Glutamatergic neuron (in vitro differentiated cells): ENCODE measurements around the gene CRYZL1. TPM values are rescaled to one million over a fixed set of nuclear protein-coding genes. Genes with fewer than 3 reads are reported as not detected.

ENCODE experiments used
- DNase-seq: peaks from one replicate; pipeline ENCODE4 v3.0.0; 2022
- H3K27ac Mint-ChIP-seq: one replicate; pipeline ENCODE4 v1.8.0; 2020; ENCODE audit warnings: mild to moderate bottlenecking, mixed read lengths, inconsistent platforms; ENCODE audit not compliant: unreplicated experiment
- H3K27me3 Mint-ChIP-seq: one replicate; pipeline ENCODE4 v1.8.0; 2020; ENCODE audit warnings: mild to moderate bottlenecking, moderate library complexity, mixed read lengths, inconsistent platforms; ENCODE audit not compliant: unreplicated experiment
- H3K36me3 Mint-ChIP-seq: one replicate; pipeline ENCODE4 v1.8.0; 2020; ENCODE audit warnings: mild to moderate bottlenecking, mixed read lengths, inconsistent platforms; ENCODE audit not compliant: unreplicated experiment
- H3K4me1 Mint-ChIP-seq: one replicate; pipeline ENCODE4 v1.8.0; 2020; ENCODE audit warnings: mild to moderate bottlenecking, low read depth, mixed read lengths, inconsistent platforms; ENCODE audit not compliant: unreplicated experiment
- H3K4me3 Mint-ChIP-seq: one replicate; pipeline ENCODE4 v1.8.0; 2020; ENCODE audit warnings: mild to moderate bottlenecking, mixed read lengths, inconsistent platforms; ENCODE audit not compliant: unreplicated experiment
- H3K9me3 Mint-ChIP-seq: one replicate; pipeline ENCODE4 v1.8.0; 2020; ENCODE audit warnings: mild to moderate bottlenecking, moderate library complexity, mixed read lengths, inconsistent platforms; ENCODE audit not compliant: unreplicated experiment
- total RNA-seq: library from RNA; stranded (reverse); fragmentation: NEBNext Ultra II Directional; extraction: Animal tissue kit (Norgen Biotek cat#: 25700); gene quantifications from one replicate; pipeline ENCODE4 v1.2.1, GENCODE V29; 2021; ENCODE audit not compliant: unreplicated experiment
- TF ChIP-seq, protein P1 (sequence below): fragments of 200-600 bp; sonication (generic); IDR thresholded peaks from one replicate; pipeline ENCODE4 v1.5.0; 2021; ENCODE audit not compliant: partially characterized antibody, unreplicated experiment

Gene CRYZL1
- total RNA-seq, 1 donor from 2014 or later = 50.3 TPM

GRCh38 chr21:33685613-33686197 is 44.2 kb upstream of the CRYZL1 start:
- H3K27me3 Mint-ChIP-seq = no peaks in the 10 kb centered on the region
- H3K27ac Mint-ChIP-seq = no peak overlapping the region
- no peak overlapping the region for H3K4me3 Mint-ChIP-seq
- no peak for DNase-seq
- TF ChIP-seq, protein P1, sequence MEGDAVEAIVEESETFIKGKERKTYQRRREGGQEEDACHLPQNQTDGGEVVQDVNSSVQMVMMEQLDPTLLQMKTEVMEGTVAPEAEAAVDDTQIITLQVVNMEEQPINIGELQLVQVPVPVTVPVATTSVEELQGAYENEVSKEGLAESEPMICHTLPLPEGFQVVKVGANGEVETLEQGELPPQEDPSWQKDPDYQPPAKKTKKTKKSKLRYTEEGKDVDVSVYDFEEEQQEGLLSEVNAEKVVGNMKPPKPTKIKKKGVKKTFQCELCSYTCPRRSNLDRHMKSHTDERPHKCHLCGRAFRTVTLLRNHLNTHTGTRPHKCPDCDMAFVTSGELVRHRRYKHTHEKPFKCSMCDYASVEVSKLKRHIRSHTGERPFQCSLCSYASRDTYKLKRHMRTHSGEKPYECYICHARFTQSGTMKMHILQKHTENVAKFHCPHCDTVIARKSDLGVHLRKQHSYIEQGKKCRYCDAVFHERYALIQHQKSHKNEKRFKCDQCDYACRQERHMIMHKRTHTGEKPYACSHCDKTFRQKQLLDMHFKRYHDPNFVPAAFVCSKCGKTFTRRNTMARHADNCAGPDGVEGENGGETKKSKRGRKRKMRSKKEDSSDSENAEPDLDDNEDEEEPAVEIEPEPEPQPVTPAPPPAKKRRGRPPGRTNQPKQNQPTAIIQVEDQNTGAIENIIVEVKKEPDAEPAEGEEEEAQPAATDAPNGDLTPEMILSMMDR = no peak
- H3K36me3 Mint-ChIP-seq = no peaks in the 10 kb centered on the region
- peaks cover 39% of the 10 kb centered on the region for H3K4me1 Mint-ChIP-seq
- H3K9me3 Mint-ChIP-seq = no peaks in the 10 kb centered on the region

- Mint-ChIP-seq H3K4me1 (peaks cover 39% of the 10 kb centered on the region), H3K27ac (peak overlapping the region; percentile 22), H3K9me3 (no peaks in the 10 kb centered on the region), H3K36me3 (no peaks in the 10 kb centered on the region), H3K4me3 (peak overlapping the region; percentile 13), H3K27me3 (no peaks in the 10 kb centered on the region)
- TF ChIP-seq, protein P1 = no peak
- DNase-seq = no peak
Measured at GRCh38 chr21:33684923-33685560, 43.5 kb upstream of the CRYZL1 start.

- DNase-seq = no peak
- no peaks in the 10 kb centered on the region for H3K9me3 Mint-ChIP-seq
- TF ChIP-seq, protein P1 = no peak
- peaks cover 2% of the 10 kb centered on the region for H3K27me3 Mint-ChIP-seq
- H3K27ac Mint-ChIP-seq = peak overlapping the region; percentile 75
- H3K4me1 Mint-ChIP-seq = peaks cover 39% of the 10 kb centered on the region
- H3K4me3 Mint-ChIP-seq = peak overlapping the region; percentile 26
- no peaks in the 10 kb centered on the region for H3K36me3 Mint-ChIP-seq
Measured at GRCh38 chr21:33684068-33684467, 42.5 kb upstream of the CRYZL1 start.

DNA sequence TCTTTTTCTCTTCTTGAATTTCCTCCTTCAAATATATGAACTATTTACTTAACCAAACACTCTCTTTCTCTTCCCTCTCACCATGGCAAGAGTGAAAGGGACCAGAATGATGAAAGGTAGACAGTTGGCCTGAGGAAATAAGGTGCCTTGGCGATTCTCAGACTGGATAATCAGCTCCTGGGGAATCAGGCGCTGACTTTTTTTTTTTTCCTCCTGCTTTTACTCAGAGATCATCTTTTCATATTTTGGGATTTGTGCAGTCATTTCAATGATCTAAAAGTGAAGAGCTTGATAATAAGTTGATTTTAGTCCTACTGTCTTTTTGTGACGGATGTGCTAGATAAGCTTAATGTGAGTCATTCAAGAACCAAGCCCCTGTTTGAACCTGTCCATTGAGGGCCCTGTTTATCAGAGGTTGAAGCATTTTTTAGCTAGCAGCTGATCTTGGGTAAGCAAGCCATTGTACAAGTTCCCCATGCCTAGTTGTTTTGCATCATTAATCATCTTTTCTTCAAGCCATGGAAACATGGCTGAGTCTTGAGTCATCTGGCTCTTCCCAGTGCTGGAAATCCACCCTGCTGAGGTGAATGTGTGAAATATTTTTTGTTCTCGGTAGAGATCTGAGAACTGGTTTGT is 41.6 kb upstream of the CRYZL1 start:
- Mint-ChIP-seq H3K27ac (peak overlapping the region; percentile 75), H3K4me1 (peaks cover 35% of the 10 kb centered on the region), H3K36me3 (no peaks in the 10 kb centered on the region), H3K27me3 (peaks cover 2% of the 10 kb centered on the region), H3K9me3 (no peaks in the 10 kb centered on the region), H3K4me3 (no peak overlapping the region)
- no peak for DNase-seq
- TF ChIP-seq, protein P1 = no peak

DNA sequence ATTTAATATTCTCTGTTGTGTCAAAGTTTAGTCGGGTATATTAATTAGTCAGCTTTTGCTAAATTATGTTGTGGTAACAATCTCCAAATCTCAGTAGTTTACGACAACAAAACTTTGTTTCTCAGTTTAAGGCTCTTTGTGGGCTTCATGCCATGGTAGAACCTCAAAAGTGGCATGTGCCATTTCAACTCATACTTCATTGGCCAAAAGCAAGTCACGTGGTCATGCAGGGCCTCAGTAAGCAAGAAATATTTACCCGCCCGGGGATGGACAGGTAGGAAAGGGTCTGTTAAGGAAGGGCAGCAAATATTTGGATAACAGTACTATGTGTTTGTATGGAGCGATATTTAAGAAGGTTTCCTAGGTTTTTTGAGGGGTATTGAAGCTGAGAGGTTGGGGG is 39.3 kb upstream of the CRYZL1 start:
- no peaks in the 10 kb centered on the region for H3K36me3 Mint-ChIP-seq
- no peak overlapping the region for H3K4me3 Mint-ChIP-seq
- peaks cover 2% of the 10 kb centered on the region for H3K27me3 Mint-ChIP-seq
- DNase-seq = no peak
- H3K4me1 Mint-ChIP-seq = peaks cover 25% of the 10 kb centered on the region
- H3K27ac Mint-ChIP-seq = no peak overlapping the region
- TF ChIP-seq, protein P1 = no peak
- H3K9me3 Mint-ChIP-seq = no peaks in the 10 kb centered on the region
